Prostate gland (tissue), 2 donors: Measurements from ENCODE around the gene SH2D3C.
A peak's percentile ranks its signal among the peaks of the same experiment; 100 is the strongest.

Experiments used
- CTCF ChIP-seq, 4 experiments: fragments of 200-600 bp in 2 of 4; fragments of 450-650 bp in 2 of 4; sonication (generic) in 2 of 4; IDR thresholded peaks; 1 replicate in 3 of 4; 2 replicates in 1 of 4; pipeline ENCODE4 v1.5.1; 2016 to 2019; ENCODE audit warnings: antibody characterized with exemption in 4 of 4, mild to moderate bottlenecking in 2 of 4, moderate library complexity in 2 of 4
- POLR2A ChIP-seq: fragments of 450-650 bp; IDR thresholded peaks from one replicate; pipeline ENCODE4 v1.6.1; 2016; ENCODE audit warnings: antibody characterized with exemption, mild to moderate bottlenecking
- POLR2AphosphoS5 ChIP-seq: sonication (generic); formaldehyde crosslinking; IDR thresholded peaks from one replicate; pipeline ENCODE4 v1.6.1; 2017; ENCODE audit warnings: antibody characterized with exemption

- peak; percentile 90 for TF ChIP-seq POLR2A
- peak; percentile 89 to 100 (median 98) for TF ChIP-seq CTCF (IDR thresholded peaks at IDR 0.05)
- TF ChIP-seq POLR2AphosphoS5: peak; percentile 93
Measured at GRCh38 chr9:127734747-127735529, 43.5 kb downstream of the SH2D3C start, which contains the start of gene TOR2A.
